HEK293T (cell line): ENCODE results near the gene NFKBIA.

Experiments used
- CTCF ChIA-PET: fragments of 350-600 bp; formaldehyde crosslinking; extraction: SDS; loops from one replicate; lab custom pipeline; 2021; ENCODE audit warnings: antibody characterized with exemption, inconsistent platforms; lab: Yijun Ruan, JAX
- POLR2A ChIA-PET: fragments of 350-600 bp; formaldehyde crosslinking; extraction: SDS; loops from one replicate; lab custom pipeline; 2020; ENCODE audit warnings: antibody characterized with exemption, inconsistent platforms; lab: Yijun Ruan, JAX
- DNase-seq: peaks from one replicate; pipeline ENCODE4 v3.0.0; 2012; ENCODE audit warnings: mixed read lengths; ENCODE audit errors: extremely low spot score
- ARNT ChIP-seq: fragments of 450-650 bp; IDR thresholded peaks from 2 replicates; pipeline ENCODE4 v1.6.1; 2017; ENCODE audit warnings: mild to moderate bottlenecking
- BHLHE40 ChIP-seq: fragments of 450-650 bp; IDR thresholded peaks from 2 replicates; pipeline ENCODE4 v1.6.1; 2016; ENCODE audit warnings: mild to moderate bottlenecking, moderate library complexity, borderline replicate concordance
- CTBP1 ChIP-seq: fragments of 450-650 bp; IDR thresholded peaks from 2 replicates; pipeline ENCODE4 v1.6.1; 2016; ENCODE audit warnings: borderline replicate concordance
- ELF4 ChIP-seq: fragments of 450-650 bp; IDR thresholded peaks from 2 replicates; pipeline ENCODE4 v1.6.1; 2017; ENCODE audit warnings: antibody characterized with exemption
- FOXA1 ChIP-seq: fragments of 450-650 bp; IDR thresholded peaks from 2 replicates; pipeline ENCODE4 v1.6.1; 2016; ENCODE audit warnings: mild to moderate bottlenecking
- FOXK2 ChIP-seq: fragments of 450-650 bp; IDR thresholded peaks from 2 replicates; pipeline ENCODE4 v1.6.1; 2016; ENCODE audit warnings: mild to moderate bottlenecking
- FOXM1 ChIP-seq: fragments of 450-650 bp; IDR thresholded peaks from 2 replicates; pipeline ENCODE4 v1.6.1; 2017; ENCODE audit warnings: mild to moderate bottlenecking, borderline replicate concordance
- HDGF ChIP-seq: fragments of 450-650 bp; IDR thresholded peaks from 2 replicates; pipeline ENCODE4 v1.6.1; 2017; ENCODE audit warnings: antibody characterized with exemption, borderline replicate concordance
- L3MBTL2 ChIP-seq: fragments of 450-650 bp; conservative IDR thresholded peaks from 2 replicates; pipeline ENCODE4 v1.6.1; 2016; ENCODE audit warnings: mild to moderate bottlenecking
- LEF1 ChIP-seq: fragments of 450-650 bp; IDR thresholded peaks from 2 replicates; pipeline ENCODE4 v1.6.1; 2017; ENCODE audit warnings: mild to moderate bottlenecking, borderline replicate concordance
- NFRKB ChIP-seq: fragments of 450-650 bp; IDR thresholded peaks from 2 replicates; pipeline ENCODE4 v1.6.1; 2016; ENCODE audit warnings: mild to moderate bottlenecking, moderate library complexity
- SP1 ChIP-seq: fragments of 450-650 bp; IDR thresholded peaks from 2 replicates; pipeline ENCODE4 v1.6.1; 2017
- SUZ12 ChIP-seq: fragments of 450-650 bp; IDR thresholded peaks from 2 replicates; pipeline ENCODE4 v1.6.1; 2016; ENCODE audit warnings: mild to moderate bottlenecking
- TARDBP ChIP-seq: fragments of 450-650 bp; IDR thresholded peaks from 2 replicates; pipeline ENCODE4 v1.6.1; 2016
- ZNF384 ChIP-seq: fragments of 450-650 bp; IDR thresholded peaks from 2 replicates; pipeline ENCODE4 v1.6.1; 2016
- TF ChIP-seq, protein P1 (sequence below): fragments of 450-650 bp; IDR thresholded peaks from 2 replicates; pipeline ENCODE4 v1.6.1; 2016

The NFKBIA gene

DNA sequence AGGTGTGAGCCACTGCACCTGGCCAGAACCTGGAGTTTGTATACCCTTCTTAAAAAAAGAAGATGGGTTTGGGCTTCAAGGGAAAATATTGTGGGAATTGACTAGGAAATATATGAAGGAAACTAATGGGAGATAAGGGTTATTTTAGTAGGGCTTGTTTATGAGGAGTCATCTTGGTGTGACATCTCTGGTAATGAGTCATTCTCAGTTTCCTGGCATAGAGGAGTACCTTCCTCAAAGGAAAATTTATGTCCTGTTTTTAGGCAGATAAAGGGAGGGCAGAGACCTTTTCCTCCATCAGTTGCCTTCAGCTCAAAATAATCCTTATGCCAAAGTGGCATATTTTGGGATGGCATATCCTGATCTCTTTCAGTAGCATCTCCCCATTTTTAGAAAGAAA, 30.6 kb upstream of the NFKBIA start:
- ChIA-PET POLR2A (no interaction called here), CTCF (no interaction called here)
- TF ChIP-seq ZNF384 (no peak), FOXM1 (no peak), BHLHE40 (no peak), CTBP1 (no peak), ARNT (no peak), TARDBP (no peak), LEF1 (no peak), NFRKB (no peak), L3MBTL2 (no peak), ELF4 (no peak)
- TF ChIP-seq, protein P1, sequence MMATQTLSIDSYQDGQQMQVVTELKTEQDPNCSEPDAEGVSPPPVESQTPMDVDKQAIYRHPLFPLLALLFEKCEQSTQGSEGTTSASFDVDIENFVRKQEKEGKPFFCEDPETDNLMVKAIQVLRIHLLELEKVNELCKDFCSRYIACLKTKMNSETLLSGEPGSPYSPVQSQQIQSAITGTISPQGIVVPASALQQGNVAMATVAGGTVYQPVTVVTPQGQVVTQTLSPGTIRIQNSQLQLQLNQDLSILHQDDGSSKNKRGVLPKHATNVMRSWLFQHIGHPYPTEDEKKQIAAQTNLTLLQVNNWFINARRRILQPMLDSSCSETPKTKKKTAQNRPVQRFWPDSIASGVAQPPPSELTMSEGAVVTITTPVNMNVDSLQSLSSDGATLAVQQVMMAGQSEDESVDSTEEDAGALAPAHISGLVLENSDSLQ = no peak
- DNase-seq = no peak

DNA sequence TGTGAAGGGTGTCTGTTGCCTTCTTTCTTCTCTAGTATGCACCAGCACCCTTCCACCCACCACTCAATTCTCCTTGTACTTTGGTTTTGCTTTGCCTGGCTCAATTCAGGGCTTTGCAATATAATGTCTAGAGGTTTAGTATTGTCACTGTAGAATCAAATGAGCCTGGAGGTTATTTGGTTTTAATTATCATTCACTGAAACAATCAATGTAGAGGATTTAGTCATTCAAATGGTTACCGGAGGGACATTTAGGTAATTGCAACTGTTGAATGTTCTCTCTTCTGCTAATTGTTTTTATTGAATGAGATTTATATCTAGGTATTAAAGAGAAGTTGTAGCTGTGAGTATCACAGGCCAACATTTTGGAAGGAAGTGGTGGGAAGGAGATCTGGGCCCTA, 29.3 kb upstream of the NFKBIA start:
- ChIA-PET POLR2A (no interaction called here), CTCF (no interaction called here)
- no peak for TF ChIP-seq SUZ12
- TF ChIP-seq FOXK2 = no peak
- no peak for TF ChIP-seq LEF1
- TF ChIP-seq, protein P1 = no peak
- no peak for TF ChIP-seq NFRKB
- no peak for TF ChIP-seq BHLHE40
- no peak for TF ChIP-seq ZNF384
- no peak for TF ChIP-seq SP1
- TF ChIP-seq TARDBP = no peak
- TF ChIP-seq L3MBTL2 = no peak
- DNase-seq = no peak

DNA sequence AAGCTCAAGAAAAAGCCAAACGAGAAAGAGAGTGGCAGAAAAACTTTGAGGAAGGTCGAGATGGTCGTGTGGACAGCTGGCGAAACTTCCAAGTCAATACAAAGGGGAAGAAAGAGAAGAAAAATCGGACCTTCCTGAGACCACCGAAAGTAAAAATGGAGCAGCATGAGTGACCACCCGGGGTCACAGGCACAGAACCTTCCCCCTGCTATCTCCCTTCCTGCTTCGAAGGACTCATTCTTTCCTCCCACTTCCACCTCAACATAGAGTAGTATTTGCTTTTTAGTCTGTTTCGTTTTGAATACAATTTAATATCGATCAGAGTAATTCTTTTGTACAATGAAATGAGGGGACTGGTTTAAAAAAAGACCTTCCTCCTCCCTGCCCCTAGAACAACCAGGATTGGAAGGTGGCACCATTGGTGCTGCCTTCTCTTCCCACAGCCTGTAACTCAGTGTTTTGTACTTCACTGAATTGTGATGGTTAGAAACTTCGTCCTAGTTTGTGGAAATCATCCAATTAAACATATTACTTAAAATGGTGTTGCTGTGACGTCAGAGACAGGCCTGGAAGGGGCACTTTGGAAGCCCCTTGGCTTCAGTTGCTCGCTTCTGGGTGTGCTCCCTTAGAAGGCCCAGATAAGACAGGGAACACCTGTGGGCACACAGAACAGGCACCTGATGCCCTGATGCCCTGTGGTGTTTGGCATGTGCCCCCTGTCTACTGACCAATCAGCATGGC, 26.1 kb upstream of the NFKBIA start:
- no peak for TF ChIP-seq ELF4
- TF ChIP-seq ARNT = no peak
- TF ChIP-seq FOXA1 = no peak
- no peak for TF ChIP-seq HDGF
- TF ChIP-seq FOXK2 = no peak
- TF ChIP-seq, protein P1 = no peak
- no peak for TF ChIP-seq L3MBTL2
- no peak for TF ChIP-seq SUZ12
- ChIA-PET POLR2A (no interaction called here), CTCF (interaction anchor here (0.6 kb wide), 1 partner anchor 456 kb away, joined by 9 read pairs; no protein-coding TSS in a partner anchor)
- DNase-seq = no peak

DNA sequence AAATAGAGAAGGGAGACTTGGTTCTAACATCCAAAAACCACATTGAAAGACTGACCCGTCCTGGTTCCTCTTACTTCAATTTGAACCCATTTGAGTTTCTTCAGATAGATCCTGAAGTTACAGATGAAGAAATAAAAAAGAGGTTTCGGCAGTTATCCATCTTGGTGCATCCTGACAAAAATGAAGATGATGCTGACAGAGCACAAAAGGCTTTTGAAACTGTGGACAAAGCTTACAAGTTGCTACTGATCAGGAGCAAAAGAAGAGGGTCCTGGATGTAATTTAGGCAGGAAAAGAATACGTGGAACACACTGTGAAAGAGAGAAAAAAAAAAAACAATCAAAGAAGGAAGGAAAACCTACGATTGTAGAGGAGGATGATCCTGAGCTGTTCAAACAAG, 25.4 kb upstream of the NFKBIA start:
- ChIA-PET CTCF (no interaction called here), POLR2A (no interaction called here)
- DNase-seq = no peak
- TF ChIP-seq TARDBP (no peak), FOXM1 (no peak), ELF4 (no peak), SUZ12 (no peak), FOXA1 (no peak), HDGF (no peak), SP1 (no peak)
- TF ChIP-seq, protein P1 = no peak

DNA sequence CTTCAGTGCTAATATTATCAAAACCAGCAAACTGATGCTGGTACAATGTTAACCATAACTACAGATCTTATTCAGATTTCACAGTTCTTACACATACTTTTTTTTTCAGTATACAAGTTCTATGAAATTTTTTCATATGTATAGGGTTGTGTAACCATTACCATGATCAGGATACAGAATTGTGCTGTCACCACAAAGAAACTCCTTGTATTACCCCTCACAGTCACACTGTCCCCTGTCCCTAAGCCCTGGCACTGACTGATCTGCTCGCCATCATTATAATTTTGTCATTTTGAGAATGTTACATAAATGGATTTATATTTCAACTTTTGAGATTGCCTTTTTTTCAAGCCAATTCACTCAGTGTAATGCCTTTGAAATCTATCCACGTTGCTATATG, 21.3 kb upstream of the NFKBIA start:
- DNase-seq = no peak
- ChIA-PET CTCF (no interaction called here), POLR2A (no interaction called here)

DNA sequence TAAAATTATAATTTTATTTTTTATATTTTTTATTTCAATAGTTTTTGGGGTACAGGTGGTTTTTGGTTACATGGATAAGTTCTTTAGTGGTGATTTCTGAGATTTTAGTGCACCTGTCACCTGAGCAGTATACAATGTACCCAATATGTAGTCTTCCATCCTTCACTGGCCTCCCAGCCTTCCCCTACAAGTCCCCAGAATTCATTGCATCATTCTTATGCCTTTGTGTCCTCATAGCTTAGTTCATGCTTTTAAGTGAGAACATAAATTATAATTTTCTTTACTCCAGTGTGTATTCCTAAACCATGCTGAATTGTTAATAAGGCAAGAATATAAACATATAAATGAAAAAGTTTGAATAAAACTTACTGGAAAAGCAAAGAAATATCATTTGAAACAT, 19.1 kb upstream of the NFKBIA start:
- DNase-seq = no peak
- ChIA-PET POLR2A (no interaction called here), CTCF (interaction anchor here (0.6 kb wide), 2 partner anchors 52 to 266 kb away, joined by 3 to 4 read pairs; no protein-coding TSS in a partner anchor)
- TF ChIP-seq FOXA1 (no peak), SP1 (no peak), ZNF384 (no peak), SUZ12 (no peak), LEF1 (no peak), BHLHE40 (no peak), CTBP1 (no peak), HDGF (no peak), L3MBTL2 (no peak), FOXM1 (no peak), ARNT (no peak), FOXK2 (no peak)
- TF ChIP-seq, protein P1 = no peak

More for the DNA sequence above, 21.3 kb upstream of the NFKBIA start:
- TF ChIP-seq L3MBTL2 = no peak
